Skeletal muscle tissue (tissue), 4 donors: Measurements from ENCODE around the gene C19orf67. TPM values are rescaled to one million over a fixed set of nuclear protein-coding genes. Genes with fewer than 3 reads are reported as not detected.

Experiments used
- H3K27ac ChIP-seq: one replicate; pipeline ENCODE4 v1.7.0; 2013; ENCODE audit warnings: mild to moderate bottlenecking, low read depth, low read length, inconsistent platforms
- H3K27me3 ChIP-seq, 3 donors: one replicate each; pipeline ENCODE4 v1.7.0; 2013; ENCODE audit warnings: low read length in 3 of 3; ENCODE audit not compliant: control insufficient read depth in 3 of 3, insufficient read depth in 3 of 3
- H3K36me3 ChIP-seq, 3 donors: one replicate each; pipeline ENCODE4 v1.7.0; 2013; ENCODE audit warnings: low read length in 3 of 3; ENCODE audit not compliant: control insufficient read depth in 3 of 3, insufficient read depth in 3 of 3
- H3K4me1 ChIP-seq, 3 donors: one replicate each; pipeline ENCODE4 v1.7.0; 2013; ENCODE audit warnings: low read length in 3 of 3, mild to moderate bottlenecking in 3 of 3; ENCODE audit not compliant: control insufficient read depth in 3 of 3, insufficient read depth in 3 of 3
- H3K4me3 ChIP-seq, 3 donors: one replicate each; pipeline ENCODE4 v1.7.0; 2013; ENCODE audit warnings: low read length in 3 of 3
- H3K9ac ChIP-seq, 3 donors: one replicate each; pipeline ENCODE4 v1.7.0; 2013; ENCODE audit warnings: low read length in 3 of 3, mild to moderate bottlenecking in 3 of 3, moderate library complexity in 2 of 3, low read depth in 1 of 3
- H3K9me3 ChIP-seq, 3 donors: one replicate each; pipeline ENCODE4 v1.7.0; 2013; ENCODE audit warnings: low read length in 3 of 3; ENCODE audit not compliant: control insufficient read depth in 3 of 3
- total RNA-seq: library from RNA; depleted of rRNA; stranded (reverse); fragments of >200 nt; gene quantifications from one replicate; pipeline ENCODE4 v1.2.3, GENCODE V29; 2014
- donor health status: Osteomylitis.

Gene C19orf67
- total RNA-seq, 1 donor from 2014 or later: not detected

GRCh38 chr19:14117668-14118164 is 32.1 kb upstream of the C19orf67 start, which contains the start of gene PRKACA:
PRKACA (minus strand) TSS chr19:14117762; CDS start chr19:14117547, 215 bp downstream.
- H3K9ac ChIP-seq: peak within 1 kb of the TSS; percentile 94 to 95 (median 94)
- peak within 1 kb of the TSS; percentile 95 for H3K27ac ChIP-seq
- H3K4me1 ChIP-seq: peaks cover 60 to 67% (median 61%) of the 10 kb centered on the region in 3 donors
- H3K9me3 ChIP-seq: no peaks in the 10 kb centered on the region
- H3K36me3 ChIP-seq: no peaks in the 10 kb centered on the region
- H3K4me3 ChIP-seq: peak within 1 kb of the TSS; percentile 79 to 89 (median 87)
- H3K27me3 ChIP-seq: no peaks in the 10 kb centered on the region

GRCh38 chr19:14116918-14117578 is 31.5 kb upstream of the C19orf67 start:
- Histone ChIP-seq H3K36me3 (no peaks in the 10 kb centered on the region), H3K4me1 (peaks cover 66 to 74% (median 68%) of the 10 kb centered on the region in 3 donors), H3K27me3 (no peaks in the 10 kb centered on the region), H3K27ac (peak overlapping the region; percentile 95), H3K9ac (peak overlapping the region; percentile 80 to 95 (median 90)), H3K4me3 (peak overlapping the region; percentile 79 to 89 (median 86)), H3K9me3 (no peaks in the 10 kb centered on the region)

GRCh38 chr19:14116525-14116917 is 30.9 kb upstream of the C19orf67 start:
- peak overlapping the region; percentile 95 for H3K27ac ChIP-seq
- peaks cover 72 to 79% (median 73%) of the 10 kb centered on the region in 3 donors for H3K4me1 ChIP-seq
- no peaks in the 10 kb centered on the region for H3K27me3 ChIP-seq

GRCh38 chr19:14115756-14116155 is 30.2 kb upstream of the C19orf67 start:
- H3K9ac ChIP-seq: peak overlapping the region; percentile 80 to 95 (median 90)
- peak overlapping the region; percentile 95 for H3K27ac ChIP-seq
- H3K4me3 ChIP-seq: peak overlapping the region; percentile 79 to 89 (median 86)
- H3K9me3 ChIP-seq: no peaks in the 10 kb centered on the region
- H3K27me3 ChIP-seq: no peaks in the 10 kb centered on the region
- peaks cover 75 to 82% (median 78%) of the 10 kb centered on the region in 3 donors for H3K4me1 ChIP-seq
- peaks cover 0 to 2% (median 0%) of the 10 kb centered on the region in 3 donors for H3K36me3 ChIP-seq

More at GRCh38 chr19:14116525-14116917, 30.9 kb upstream of the C19orf67 start:
- Histone ChIP-seq H3K9me3 (no peaks in the 10 kb centered on the region), H3K4me3 (peak overlapping the region; percentile 79 to 89 (median 86)), H3K9ac (peak overlapping the region; percentile 80 to 95 (median 90)), H3K36me3 (peaks cover 0 to 2% (median 0%) of the 10 kb centered on the region in 3 donors)

GRCh38 chr19:14114854-14115253 is 29.3 kb upstream of the C19orf67 start:
- peak overlapping the region; percentile 83 for H3K27ac ChIP-seq
- H3K9ac ChIP-seq: peak overlapping the region; percentile 40 to 84 (median 76)
- no peaks in the 10 kb centered on the region for H3K9me3 ChIP-seq
- peaks cover 73 to 81% (median 74%) of the 10 kb centered on the region in 3 donors for H3K4me1 ChIP-seq
- no peaks in the 10 kb centered on the region for H3K27me3 ChIP-seq
- H3K36me3 ChIP-seq: peaks cover 0 to 2% (median 0%) of the 10 kb centered on the region in 3 donors
- H3K4me3 ChIP-seq: peak overlapping the region in 1 of 3 donors; percentile 7

GRCh38 chr19:14114439-14114838 is 28.9 kb upstream of the C19orf67 start:
- H3K4me3 ChIP-seq: peak overlapping the region in 2 of 3 donors; percentile 31 to 63
- peaks cover 69 to 77% (median 70%) of the 10 kb centered on the region in 3 donors for H3K4me1 ChIP-seq
- H3K36me3 ChIP-seq: peaks cover 0 to 2% (median 0%) of the 10 kb centered on the region in 3 donors
- no peaks in the 10 kb centered on the region for H3K27me3 ChIP-seq
- H3K27ac ChIP-seq: peak overlapping the region; percentile 83
- H3K9me3 ChIP-seq: no peaks in the 10 kb centered on the region
- peak overlapping the region; percentile 40 to 84 (median 76) for H3K9ac ChIP-seq

GRCh38 chr19:14113762-14114414 is 28.3 kb upstream of the C19orf67 start:
- peaks cover 65 to 76% (median 67%) of the 10 kb centered on the region in 3 donors for H3K4me1 ChIP-seq
- no peaks in the 10 kb centered on the region for H3K9me3 ChIP-seq
- H3K36me3 ChIP-seq: peaks cover 0 to 2% (median 0%) of the 10 kb centered on the region in 3 donors
- peak overlapping the region; percentile 59 to 73 (median 63) for H3K4me3 ChIP-seq
- peak overlapping the region; percentile 76 to 84 (median 77) for H3K9ac ChIP-seq
- H3K27me3 ChIP-seq: no peaks in the 10 kb centered on the region
- peak overlapping the region; percentile 83 for H3K27ac ChIP-seq

GRCh38 chr19:14112809-14113385 is 27.3 kb upstream of the C19orf67 start:
- Histone ChIP-seq H3K27ac (peak overlapping the region; percentile 83), H3K36me3 (peaks cover 0 to 2% (median 0%) of the 10 kb centered on the region in 3 donors), H3K9me3 (no peaks in the 10 kb centered on the region), H3K27me3 (no peaks in the 10 kb centered on the region), H3K4me1 (peaks cover 63 to 74% (median 64%) of the 10 kb centered on the region in 3 donors), H3K4me3 (peak overlapping the region; percentile 59 to 73 (median 63)), H3K9ac (peak overlapping the region; percentile 76 to 84 (median 77))

GRCh38 chr19:14112051-14112808 is 26.6 kb upstream of the C19orf67 start:
- Histone ChIP-seq H3K9ac (peak overlapping the region; percentile 76 to 84 (median 77)), H3K36me3 (peaks cover 0 to 2% (median 0%) of the 10 kb centered on the region in 3 donors), H3K9me3 (no peaks in the 10 kb centered on the region), H3K27me3 (no peaks in the 10 kb centered on the region), H3K4me1 (peaks cover 70 to 80% (median 71%) of the 10 kb centered on the region in 3 donors), H3K4me3 (peak overlapping the region; percentile 59 to 73 (median 63)), H3K27ac (peak overlapping the region; percentile 83)
